ENCODE data around the gene SLC2A6. TPM values are rescaled to one million over a fixed set of nuclear protein-coding genes. Genes with fewer than 3 reads are reported as not detected.

The SLC2A6 gene
- total RNA-seq, 1 donor from 2014 or later = 2.0 TPM

- intact Hi-C loops (cut with micrococcal nuclease) = no loop called here
- Histone ChIP-seq H3K27me3 (ENCODE audit: low read depth) (peaks cover 19% of the 10 kb centered on the region), H3K4me1 (peaks cover 18% of the 10 kb centered on the region), H3K27ac (replicated peaks) (no peak overlapping the region), H3K9me3 (replicated peaks) (no peaks in the 10 kb centered on the region), H3K4me3 (no peak overlapping the region), H3K36me3 (no peaks in the 10 kb centered on the region)
- DNase-seq = no peak
- TF ChIP-seq CTCF (IDR thresholded peaks at IDR 0.05; ENCODE audit: borderline replicate concordance) = no peak
Observed at GRCh38 chr9:133493428-133493827, 14.5 kb upstream of the SLC2A6 start.

GRCh38 chr9:133492061-133493021 is 13.4 kb upstream of the SLC2A6 start:
- intact Hi-C loops (cut with micrococcal nuclease) = no loop called here
- no peak for DNase-seq

GRCh38 chr9:133491656-133491925 is 12.7 kb upstream of the SLC2A6 start:
- no peak overlapping the region for H3K27ac ChIP-seq (replicated peaks)
- no peaks in the 10 kb centered on the region for H3K9me3 ChIP-seq (replicated peaks)
- peaks cover 16% of the 10 kb centered on the region for H3K27me3 ChIP-seq (ENCODE audit: low read depth)
- TF ChIP-seq CTCF (IDR thresholded peaks at IDR 0.05; ENCODE audit: borderline replicate concordance) = no peak
- peaks cover 17% of the 10 kb centered on the region for H3K4me1 ChIP-seq
- no peak for DNase-seq
- H3K4me3 ChIP-seq = no peak overlapping the region
- intact Hi-C loops (cut with micrococcal nuclease) = no loop called here
- H3K36me3 ChIP-seq = no peaks in the 10 kb centered on the region

More at GRCh38 chr9:133492061-133493021, 13.4 kb upstream of the SLC2A6 start:
- peak overlapping the region; percentile 58 for H3K27ac ChIP-seq (replicated peaks)
- no peaks in the 10 kb centered on the region for H3K9me3 ChIP-seq (replicated peaks)
- peaks cover 22% of the 10 kb centered on the region for H3K27me3 ChIP-seq (ENCODE audit: low read depth)
- no peak overlapping the region for H3K4me3 ChIP-seq
- peaks cover 17% of the 10 kb centered on the region for H3K4me1 ChIP-seq
- H3K36me3 ChIP-seq = no peaks in the 10 kb centered on the region
- no peak for TF ChIP-seq CTCF (IDR thresholded peaks at IDR 0.05; ENCODE audit: borderline replicate concordance)

- no peak overlapping the region for H3K4me3 ChIP-seq
- no peak for TF ChIP-seq CTCF (IDR thresholded peaks at IDR 0.05; ENCODE audit: borderline replicate concordance)
- H3K27me3 ChIP-seq (ENCODE audit: low read depth) = peaks cover 12% of the 10 kb centered on the region
- H3K36me3 ChIP-seq = no peaks in the 10 kb centered on the region
- H3K27ac ChIP-seq (replicated peaks) = no peak overlapping the region
- H3K4me1 ChIP-seq = peaks cover 17% of the 10 kb centered on the region
- intact Hi-C loops (cut with micrococcal nuclease) = no loop called here
- no peaks in the 10 kb centered on the region for H3K9me3 ChIP-seq (replicated peaks)
- DNase-seq = no peak
Observed at GRCh38 chr9:133490865-133491655, 12.2 kb upstream of the SLC2A6 start.

GRCh38 chr9:133490201-133490681 is 11.3 kb upstream of the SLC2A6 start:
- TF ChIP-seq CTCF (IDR thresholded peaks at IDR 0.05; ENCODE audit: borderline replicate concordance) = no peak
- H3K27ac ChIP-seq (replicated peaks) = no peak overlapping the region
- no peak overlapping the region for H3K4me3 ChIP-seq
- no peak for DNase-seq
- intact Hi-C loops (cut with micrococcal nuclease) = no loop called here
- H3K9me3 ChIP-seq (replicated peaks) = no peaks in the 10 kb centered on the region
- peaks cover 17% of the 10 kb centered on the region for H3K4me1 ChIP-seq
- H3K36me3 ChIP-seq = no peaks in the 10 kb centered on the region
- peaks cover 19% of the 10 kb centered on the region for H3K27me3 ChIP-seq (ENCODE audit: low read depth)
